ENCODE results near the gene PTN.
A peak's percentile ranks its signal among the peaks of the same experiment; 100 is the strongest.

PTN gene, protein sequence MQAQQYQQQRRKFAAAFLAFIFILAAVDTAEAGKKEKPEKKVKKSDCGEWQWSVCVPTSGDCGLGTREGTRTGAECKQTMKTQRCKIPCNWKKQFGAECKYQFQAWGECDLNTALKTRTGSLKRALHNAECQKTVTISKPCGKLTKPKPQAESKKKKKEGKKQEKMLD

DNA sequence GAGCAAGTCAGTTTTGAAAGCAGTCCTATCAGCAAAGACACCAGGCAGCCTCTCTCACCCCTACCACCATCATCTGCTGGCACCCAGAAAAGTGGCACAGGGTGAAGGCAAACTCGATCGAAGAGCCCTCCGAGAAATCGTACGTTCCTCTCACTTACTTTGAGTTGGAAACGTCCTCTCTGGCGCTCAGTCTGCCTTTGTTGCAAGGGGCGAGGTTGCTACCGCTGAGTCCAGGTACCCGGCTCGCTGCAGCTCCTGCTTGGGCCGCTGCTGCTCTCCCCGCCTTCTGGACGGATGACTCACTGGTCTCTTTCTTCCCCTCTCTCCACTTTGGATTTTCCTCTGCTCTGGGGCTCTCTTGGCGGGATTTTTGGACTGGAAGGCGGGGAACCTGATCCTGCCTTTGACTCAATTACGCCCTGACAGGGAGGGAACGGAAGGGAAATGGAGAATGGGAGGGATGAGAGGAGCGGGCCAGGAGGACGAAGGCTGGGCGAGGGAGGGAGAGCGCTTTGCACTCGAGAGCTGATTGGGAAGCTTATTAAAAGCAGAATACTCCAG is at the start of gene PTN:
Gene PTN (minus strand): TSS at position 453 of the 561 bp plus-strand sequence. CDS start 88,760 bp downstream, outside the sequence.
- TF ChIP-seq, protein P1, sequence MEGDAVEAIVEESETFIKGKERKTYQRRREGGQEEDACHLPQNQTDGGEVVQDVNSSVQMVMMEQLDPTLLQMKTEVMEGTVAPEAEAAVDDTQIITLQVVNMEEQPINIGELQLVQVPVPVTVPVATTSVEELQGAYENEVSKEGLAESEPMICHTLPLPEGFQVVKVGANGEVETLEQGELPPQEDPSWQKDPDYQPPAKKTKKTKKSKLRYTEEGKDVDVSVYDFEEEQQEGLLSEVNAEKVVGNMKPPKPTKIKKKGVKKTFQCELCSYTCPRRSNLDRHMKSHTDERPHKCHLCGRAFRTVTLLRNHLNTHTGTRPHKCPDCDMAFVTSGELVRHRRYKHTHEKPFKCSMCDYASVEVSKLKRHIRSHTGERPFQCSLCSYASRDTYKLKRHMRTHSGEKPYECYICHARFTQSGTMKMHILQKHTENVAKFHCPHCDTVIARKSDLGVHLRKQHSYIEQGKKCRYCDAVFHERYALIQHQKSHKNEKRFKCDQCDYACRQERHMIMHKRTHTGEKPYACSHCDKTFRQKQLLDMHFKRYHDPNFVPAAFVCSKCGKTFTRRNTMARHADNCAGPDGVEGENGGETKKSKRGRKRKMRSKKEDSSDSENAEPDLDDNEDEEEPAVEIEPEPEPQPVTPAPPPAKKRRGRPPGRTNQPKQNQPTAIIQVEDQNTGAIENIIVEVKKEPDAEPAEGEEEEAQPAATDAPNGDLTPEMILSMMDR (IDR thresholded peaks at IDR 0.05; ENCODE audit: low read depth, low read length): no peak
- H3K4me3 ChIP-seq (replicated peaks in 1 of 2; ENCODE audit: low read depth in 2 of 2, low read length in 2 of 2): peak within 1 kb of the TSS; percentile 39 to 41
- DNase-seq (ENCODE audit: low read depth in 2 of 2): peak; percentile 48 to 49

DNA sequence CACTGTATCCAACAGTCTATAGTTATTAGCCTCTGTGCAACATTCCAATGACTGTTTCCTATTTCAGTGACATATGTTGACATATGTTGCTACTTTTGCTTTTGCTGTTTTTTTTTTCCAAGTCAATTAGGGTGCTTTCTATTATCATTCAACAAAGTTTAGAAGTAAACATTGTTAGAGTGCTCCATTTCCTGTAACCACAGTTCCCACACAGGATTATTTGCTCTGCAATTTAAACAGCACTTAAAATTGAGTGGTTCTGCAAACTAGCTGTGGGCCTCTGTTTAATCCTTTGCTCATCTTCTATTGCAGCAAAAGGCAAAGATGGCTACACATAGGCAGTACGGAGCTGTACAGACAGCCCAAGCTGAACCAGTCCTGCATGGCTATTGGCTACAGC is 46.5 kb upstream of the PTN start:
- TF ChIP-seq, protein P1 (IDR thresholded peaks at IDR 0.05; ENCODE audit: low read depth, low read length): no peak
- DNase-seq (ENCODE audit: low read depth in 2 of 2): no peak
- H3K4me3 ChIP-seq (replicated peaks in 1 of 2; ENCODE audit: low read depth in 2 of 2, low read length in 2 of 2): no peak overlapping the region

DNA sequence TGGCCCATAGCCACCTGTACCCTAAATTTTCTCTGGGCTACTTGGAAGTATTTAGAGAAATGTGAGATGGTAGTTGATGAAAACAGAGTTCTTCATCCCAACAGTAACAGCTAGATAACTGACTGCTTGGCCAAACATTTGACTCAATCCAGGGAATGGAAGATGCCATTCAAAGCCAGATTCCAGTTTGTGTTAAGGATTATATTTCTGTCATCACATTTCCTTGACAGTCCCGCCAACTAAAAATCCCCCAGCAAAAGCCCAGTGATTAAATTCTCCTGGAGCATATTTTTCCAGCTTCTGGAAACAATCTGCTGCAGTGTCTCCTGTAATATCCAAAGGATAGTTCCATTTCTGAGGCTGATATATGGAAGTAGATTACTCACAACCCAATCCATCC is 45.4 kb upstream of the PTN start:
- H3K4me3 ChIP-seq (replicated peaks in 1 of 2; ENCODE audit: low read depth in 2 of 2, low read length in 2 of 2): no peak overlapping the region
- TF ChIP-seq, protein P1 (IDR thresholded peaks at IDR 0.05; ENCODE audit: low read depth, low read length): no peak
- DNase-seq (ENCODE audit: low read depth in 2 of 2): no peak

DNA sequence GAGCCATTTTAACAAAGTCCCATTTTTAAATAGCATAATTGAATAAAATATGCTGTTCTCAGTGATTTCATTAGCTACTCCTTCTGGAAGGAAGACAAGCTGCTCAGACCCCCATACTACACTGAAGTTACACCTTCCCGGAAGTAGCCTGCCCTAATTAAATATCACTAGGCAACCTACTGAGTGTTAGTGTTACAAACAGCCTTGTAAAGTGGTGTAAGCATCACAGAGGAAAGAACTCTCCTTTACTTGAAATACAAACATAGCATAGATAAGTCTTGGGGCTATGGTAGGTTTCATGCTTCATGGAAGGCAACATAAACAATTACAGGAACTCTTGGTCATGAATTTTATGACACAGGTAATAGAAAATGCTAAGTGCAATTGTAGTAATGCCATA is 43.4 kb upstream of the PTN start:
- TF ChIP-seq, protein P1 (IDR thresholded peaks at IDR 0.05; ENCODE audit: low read depth, low read length): no peak
- no peak for DNase-seq (ENCODE audit: low read depth in 2 of 2)
- no peak overlapping the region for H3K4me3 ChIP-seq (replicated peaks in 1 of 2; ENCODE audit: low read depth in 2 of 2, low read length in 2 of 2)

DNA sequence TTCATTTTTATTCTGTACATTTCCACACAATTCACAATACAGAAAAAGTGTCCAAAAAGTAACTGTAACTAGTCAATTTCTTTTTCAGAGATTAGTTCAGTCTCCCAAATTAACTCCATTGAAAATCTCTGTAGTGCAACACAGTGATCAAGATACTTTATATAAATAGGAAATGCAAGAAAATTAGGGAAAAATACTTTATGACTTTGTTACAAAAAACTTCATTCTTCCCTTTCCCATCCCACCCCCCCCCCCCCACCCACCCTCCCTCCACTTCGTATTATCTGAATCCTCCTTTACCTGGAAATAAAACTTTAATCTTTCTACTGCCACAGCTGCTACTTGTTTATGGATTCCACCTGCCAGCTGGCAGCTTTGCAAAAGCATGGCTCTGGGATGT is 37.5 kb upstream of the PTN start:
- TF ChIP-seq, protein P1 (IDR thresholded peaks at IDR 0.05; ENCODE audit: low read depth, low read length): no peak
- no peak for DNase-seq (ENCODE audit: low read depth in 2 of 2)
- no peak overlapping the region for H3K4me3 ChIP-seq (replicated peaks in 1 of 2; ENCODE audit: low read depth in 2 of 2, low read length in 2 of 2)

DNA sequence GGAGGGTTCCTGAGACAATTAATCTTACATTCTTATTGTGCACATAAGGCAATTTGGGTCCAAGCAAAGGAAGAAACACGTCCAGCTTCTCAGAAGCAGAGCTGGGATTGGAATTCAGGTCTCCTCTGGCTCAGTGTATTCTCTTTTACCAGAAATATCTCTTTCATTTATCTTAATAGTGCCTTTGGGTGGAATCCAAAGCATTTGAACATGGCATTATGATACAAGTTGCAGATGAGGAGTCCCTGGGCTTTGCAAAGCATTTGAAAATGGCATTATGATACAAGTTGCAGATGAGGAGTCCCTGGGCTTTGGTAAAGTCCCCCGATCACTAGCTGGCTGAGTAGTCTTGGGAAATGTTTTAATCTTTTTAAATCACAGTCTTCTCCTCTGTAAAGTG is 30.0 kb upstream of the PTN start:
- H3K4me3 ChIP-seq (replicated peaks in 1 of 2; ENCODE audit: low read depth in 2 of 2, low read length in 2 of 2): no peak overlapping the region
- no peak for DNase-seq (ENCODE audit: low read depth in 2 of 2)
- TF ChIP-seq, protein P1 (IDR thresholded peaks at IDR 0.05; ENCODE audit: low read depth, low read length): no peak

DNA sequence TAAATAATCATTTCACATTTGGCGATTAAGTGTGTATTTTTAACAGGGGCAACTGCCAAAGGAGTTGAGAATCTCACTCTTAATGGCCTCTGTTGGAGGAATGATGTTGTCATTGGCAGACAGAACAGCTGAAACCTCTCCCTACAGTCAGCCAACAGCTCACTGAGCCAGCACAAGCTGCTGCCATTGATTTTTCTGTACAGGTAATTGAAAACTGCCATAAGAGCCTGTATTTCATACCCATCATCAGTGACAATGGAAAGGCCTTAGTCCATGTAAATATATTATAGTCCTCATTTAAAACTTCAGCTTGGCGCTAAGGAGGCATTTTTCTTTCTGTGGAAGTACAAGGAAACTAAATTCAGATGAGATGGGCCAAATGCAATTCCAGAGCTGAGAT is 28.1 kb upstream of the PTN start:
- H3K4me3 ChIP-seq (replicated peaks in 1 of 2; ENCODE audit: low read depth in 2 of 2, low read length in 2 of 2): no peak overlapping the region
- TF ChIP-seq, protein P1 (IDR thresholded peaks at IDR 0.05; ENCODE audit: low read depth, low read length): no peak
- DNase-seq (ENCODE audit: low read depth in 2 of 2): no peak
